ENCODE measurements around the gene HSPG2.

Gene HSPG2

DNA sequence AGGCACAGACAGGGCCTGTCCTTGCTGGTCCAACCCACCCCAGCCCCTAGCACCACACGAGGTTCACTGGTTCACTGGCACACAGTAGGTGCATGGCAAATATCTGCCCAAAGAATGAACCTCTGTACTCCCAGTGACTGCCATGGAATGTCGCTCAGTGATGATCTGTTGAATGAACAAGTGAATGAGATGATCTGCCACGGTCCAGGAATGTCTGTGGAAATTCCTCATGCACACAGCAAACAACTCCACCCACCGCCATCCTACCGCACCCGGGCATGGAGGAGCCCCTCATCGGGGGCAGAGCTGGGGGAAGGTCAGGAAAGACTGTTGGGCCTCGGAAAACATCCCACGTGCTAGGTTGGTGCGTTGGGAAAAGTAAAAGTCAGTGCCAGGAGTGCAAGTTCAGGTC lies 1.7 kb downstream of the HSPG2 start:
- TF ChIP-seq, protein P1, sequence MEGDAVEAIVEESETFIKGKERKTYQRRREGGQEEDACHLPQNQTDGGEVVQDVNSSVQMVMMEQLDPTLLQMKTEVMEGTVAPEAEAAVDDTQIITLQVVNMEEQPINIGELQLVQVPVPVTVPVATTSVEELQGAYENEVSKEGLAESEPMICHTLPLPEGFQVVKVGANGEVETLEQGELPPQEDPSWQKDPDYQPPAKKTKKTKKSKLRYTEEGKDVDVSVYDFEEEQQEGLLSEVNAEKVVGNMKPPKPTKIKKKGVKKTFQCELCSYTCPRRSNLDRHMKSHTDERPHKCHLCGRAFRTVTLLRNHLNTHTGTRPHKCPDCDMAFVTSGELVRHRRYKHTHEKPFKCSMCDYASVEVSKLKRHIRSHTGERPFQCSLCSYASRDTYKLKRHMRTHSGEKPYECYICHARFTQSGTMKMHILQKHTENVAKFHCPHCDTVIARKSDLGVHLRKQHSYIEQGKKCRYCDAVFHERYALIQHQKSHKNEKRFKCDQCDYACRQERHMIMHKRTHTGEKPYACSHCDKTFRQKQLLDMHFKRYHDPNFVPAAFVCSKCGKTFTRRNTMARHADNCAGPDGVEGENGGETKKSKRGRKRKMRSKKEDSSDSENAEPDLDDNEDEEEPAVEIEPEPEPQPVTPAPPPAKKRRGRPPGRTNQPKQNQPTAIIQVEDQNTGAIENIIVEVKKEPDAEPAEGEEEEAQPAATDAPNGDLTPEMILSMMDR (IDR thresholded peaks at IDR 0.05; ENCODE audit: low read depth, low read length) = no peak
- no peaks in the 10 kb centered on the region for H3K9me3 ChIP-seq
- H3K36me3 ChIP-seq = no peaks in the 10 kb centered on the region
- H3K27me3 ChIP-seq = no peaks in the 10 kb centered on the region
- no peak overlapping the region for H3K4me3 ChIP-seq (ENCODE audit: low read depth, low read length)
- peaks cover 7% of the 10 kb centered on the region; the same call in 1 of the 2 replicates for H3K4me1 ChIP-seq
- DNase-seq = no peak

DNA sequence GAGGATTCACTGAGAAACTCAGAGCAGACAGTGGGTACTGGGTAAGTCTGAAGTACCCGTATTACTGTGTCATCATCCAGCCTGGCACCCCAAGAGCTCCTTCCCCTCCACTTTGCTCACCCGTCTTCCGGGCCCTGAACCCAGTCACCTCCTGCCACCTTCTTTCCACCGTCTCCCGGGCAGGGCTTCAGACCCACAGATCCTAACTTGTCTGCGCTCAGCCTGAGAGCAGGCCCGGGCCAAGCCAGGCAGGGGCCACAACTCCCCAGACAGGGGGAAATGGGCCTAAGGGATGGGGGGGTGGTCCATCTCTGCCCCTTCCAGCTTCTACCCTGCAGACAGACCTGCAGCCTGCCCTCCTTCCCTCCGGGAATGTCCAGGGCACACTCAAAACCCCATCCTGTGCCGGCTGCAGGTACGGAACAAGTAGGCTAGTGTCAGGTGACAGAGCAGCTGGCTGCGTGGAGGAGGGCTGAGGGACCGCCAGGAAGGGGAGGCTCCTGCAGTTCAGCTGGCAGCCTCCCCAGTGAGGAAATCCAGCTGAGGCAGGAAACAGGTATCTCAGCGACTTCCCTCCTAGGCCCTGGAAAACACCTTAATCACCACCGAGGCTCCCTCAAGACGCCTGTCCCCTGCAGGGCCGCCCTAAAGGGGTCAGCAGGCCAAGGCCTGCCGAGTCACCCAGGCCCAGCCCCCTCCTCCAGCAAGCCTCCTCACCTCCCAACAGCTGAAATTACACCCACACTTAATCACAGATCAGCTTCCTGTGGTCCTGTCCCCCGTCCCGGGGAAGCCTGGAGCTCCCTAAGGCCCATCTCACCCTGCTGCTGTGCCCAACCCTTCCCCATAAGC lies 3.5 kb downstream of the HSPG2 start:
- Histone ChIP-seq H3K27me3 (no peaks in the 10 kb centered on the region), H3K4me1 (no peaks in the 10 kb centered on the region), H3K9me3 (no peaks in the 10 kb centered on the region), H3K4me3 (ENCODE audit: low read depth, low read length) (no peak overlapping the region), H3K36me3 (no peaks in the 10 kb centered on the region)
- TF ChIP-seq, protein P1 (IDR thresholded peaks at IDR 0.05; ENCODE audit: low read depth, low read length) = no peak
- no peak for DNase-seq

DNA sequence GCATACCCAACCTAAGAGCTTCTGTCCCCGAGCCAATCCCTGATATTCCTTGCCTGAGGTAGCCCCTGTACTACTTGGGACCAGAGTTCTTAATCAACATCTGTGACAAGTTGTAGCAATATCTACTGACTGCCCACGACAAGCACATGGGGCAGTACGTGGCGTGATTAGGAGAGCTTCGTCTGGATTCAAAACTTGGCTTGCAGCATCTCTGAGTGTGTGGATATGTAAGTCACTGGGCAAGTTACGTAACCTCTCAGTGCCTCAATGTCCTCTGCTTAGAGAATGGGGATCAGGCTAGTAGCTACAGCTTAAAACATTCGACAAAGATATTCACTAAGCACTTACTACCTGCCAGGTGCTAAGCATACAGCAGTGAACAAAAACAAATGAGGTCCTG lies 5.0 kb downstream of the HSPG2 start:
- no peaks in the 10 kb centered on the region for H3K36me3 ChIP-seq
- no peaks in the 10 kb centered on the region for H3K4me1 ChIP-seq
- no peak for DNase-seq
- TF ChIP-seq, protein P1 (IDR thresholded peaks at IDR 0.05; ENCODE audit: low read depth, low read length) = no peak
- no peaks in the 10 kb centered on the region for H3K27me3 ChIP-seq
- H3K9me3 ChIP-seq = no peaks in the 10 kb centered on the region
- no peak overlapping the region for H3K4me3 ChIP-seq (ENCODE audit: low read depth, low read length)

GRCh38 chr1:21931171-21932093 lies 5.7 kb downstream of the HSPG2 start:
- Histone ChIP-seq H3K27me3 (no peaks in the 10 kb centered on the region), H3K4me1 (no peaks in the 10 kb centered on the region), H3K4me3 (ENCODE audit: low read depth, low read length) (no peak overlapping the region), H3K9me3 (no peaks in the 10 kb centered on the region), H3K36me3 (no peaks in the 10 kb centered on the region)
- DNase-seq = no peak
- TF ChIP-seq, protein P1 (IDR thresholded peaks at IDR 0.05; ENCODE audit: low read depth, low read length) = no peak

DNA sequence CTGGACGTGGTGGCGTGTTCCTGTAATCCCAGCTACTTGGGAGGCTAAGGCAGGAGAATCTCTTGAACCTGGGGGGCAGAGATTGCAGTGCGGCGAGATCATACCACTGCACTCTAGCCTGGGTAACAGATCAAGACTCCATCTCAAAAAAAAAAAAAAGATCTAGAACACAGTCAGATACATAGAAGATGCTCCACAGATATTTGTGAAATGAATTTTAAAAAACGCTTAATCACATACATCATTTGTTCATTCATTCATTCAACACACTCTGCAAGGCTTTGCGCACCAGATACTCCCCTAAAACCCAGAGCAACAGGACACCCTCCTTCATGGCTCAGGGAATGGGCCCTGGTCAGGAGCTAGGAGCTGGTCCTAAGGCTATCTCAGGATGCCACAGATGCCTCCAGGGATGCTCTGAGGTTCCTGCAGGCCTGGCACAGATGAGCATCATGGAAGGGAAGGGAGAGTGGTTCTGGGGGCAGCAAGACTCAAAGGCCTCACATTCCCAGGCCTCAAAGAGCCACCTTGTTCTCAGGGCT lies 6.4 kb downstream of the HSPG2 start:
- Histone ChIP-seq H3K4me1 (no peaks in the 10 kb centered on the region), H3K36me3 (no peaks in the 10 kb centered on the region), H3K27me3 (no peaks in the 10 kb centered on the region), H3K4me3 (ENCODE audit: low read depth, low read length) (no peak overlapping the region), H3K9me3 (no peaks in the 10 kb centered on the region)
- TF ChIP-seq, protein P1 (IDR thresholded peaks at IDR 0.05; ENCODE audit: low read depth, low read length) = no peak
- no peak for DNase-seq
